Omental fat pad (tissue), 4 donors: ENCODE data around the gene PHPT1. TPM values are rescaled to one million over a fixed set of nuclear protein-coding genes. Genes with fewer than 3 reads are reported as not detected.

Experiments used
- ATAC-seq: fragments of 150-250 bp; one replicate; pipeline ENCODE4 v1.9.1; 2016; ENCODE audit warnings: mild to moderate bottlenecking, moderate library complexity; ENCODE audit not compliant: low FRiP score
- DNase-seq: peaks from one replicate; pipeline ENCODE4 v3.0.0-alpha.2; 2019; ENCODE audit warnings: low spot score
- CTCF ChIP-seq, 3 donors: fragments of 450-650 bp; IDR thresholded peaks; one replicate each; pipeline ENCODE4 v1.5.1; 2016 to 2017; ENCODE audit warnings: antibody characterized with exemption in 3 of 3, mild to moderate bottlenecking in 3 of 3, moderate library complexity in 2 of 3
- total RNA-seq, 4 donors: library from RNA; depleted of rRNA; stranded (reverse); fragments of >200 nt; gene quantifications; one replicate each; pipeline ENCODE4 v1.1.0, GENCODE V29; 2016

PHPT1 gene
- total RNA-seq, 4 donors from 2014 or later = 27.1 to 53.9 (median 40.9) TPM

GRCh38 chr9:136824496-136825225, 24.5 kb upstream of the PHPT1 start:
- DNase-seq = no peak
- no peak for TF ChIP-seq CTCF (IDR thresholded peaks at IDR 0.05)
- ATAC-seq = no peak

- DNase-seq (no peak), ATAC-seq (no peak)
- TF ChIP-seq CTCF (IDR thresholded peaks at IDR 0.05) = no peak
Observed at GRCh38 chr9:136825295-136826187, 23.7 kb upstream of the PHPT1 start.

GRCh38 chr9:136826188-136826541, 23.0 kb upstream of the PHPT1 start:
- ATAC-seq (no peak), DNase-seq (no peak)
- no peak for TF ChIP-seq CTCF (IDR thresholded peaks at IDR 0.05)

GRCh38 chr9:136826703-136827582, 22.3 kb upstream of the PHPT1 start:
- DNase-seq = no peak
- TF ChIP-seq CTCF (IDR thresholded peaks at IDR 0.05) = no peak
- no peak for ATAC-seq

- DNase-seq (no peak), ATAC-seq (no peak)
- no peak for TF ChIP-seq CTCF (IDR thresholded peaks at IDR 0.05)
Observed at GRCh38 chr9:136827794-136828473, 21.3 kb upstream of the PHPT1 start.

- no peak for DNase-seq
- ATAC-seq = no peak
- no peak for TF ChIP-seq CTCF (IDR thresholded peaks at IDR 0.05)
Observed at GRCh38 chr9:136828474-136829140, 20.6 kb upstream of the PHPT1 start.
